ENCODE measurements around the gene CACNA2D3. TPM values are rescaled to one million over a fixed set of nuclear protein-coding genes. Genes with fewer than 3 reads are reported as not detected.

CACNA2D3 gene
- total and polyA plus RNA-seq, 4 donors: 0.06 to 0.37 (median 0.08) TPM; not detected in 1

DNA sequence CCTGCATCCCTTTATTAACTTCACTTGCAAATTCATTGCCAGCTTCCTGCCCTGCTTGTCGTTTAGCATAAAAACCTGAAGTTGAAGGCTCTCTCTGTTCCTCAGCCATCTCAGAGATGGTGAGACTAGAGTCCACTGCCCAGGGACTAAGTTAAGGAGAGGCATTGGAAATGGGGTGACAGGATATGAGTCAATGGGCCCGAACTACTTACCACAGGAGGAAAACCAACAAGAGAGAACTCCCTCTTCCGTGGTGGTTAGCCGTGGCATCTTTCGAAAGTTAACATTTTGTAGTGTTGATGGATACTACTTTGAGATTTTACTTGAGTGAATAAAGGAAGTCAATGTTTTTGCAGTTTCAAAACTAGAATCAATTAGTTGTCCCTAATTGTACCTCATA lies 740.2 kb downstream of the CACNA2D3 start:
- H3K9ac ChIP-seq (ENCODE audit: low read depth in 1 of 2, low read length in 2 of 2): no peak overlapping the region
- H3K4me1 ChIP-seq (ENCODE audit: control insufficient read depth in 4 of 4, insufficient read depth in 4 of 4, low read length in 3 of 4): no peaks in the 10 kb centered on the region
- WGBS: 72% methylated on average over 5 of the region's 5 CpGs
- no peak overlapping the region for H3K27ac ChIP-seq (ENCODE audit: low read depth in 1 of 2, low read length in 2 of 2)
- peaks cover 0 to 3% (median 0%) of the 10 kb centered on the region in 4 donors for H3K27me3 ChIP-seq (ENCODE audit: control insufficient read depth in 4 of 4, insufficient read depth in 4 of 4, low read length in 3 of 4)
- no peaks in the 10 kb centered on the region for H3K36me3 ChIP-seq (ENCODE audit: control insufficient read depth in 4 of 4, insufficient read depth in 3 of 4, low read depth in 1 of 4, low read length in 3 of 4)
- H3K4me3 ChIP-seq (ENCODE audit: low read depth in 1 of 3, low read length in 3 of 3): no peak overlapping the region
- no peaks in the 10 kb centered on the region for H3K9me3 ChIP-seq (ENCODE audit: control insufficient read depth in 4 of 4, low read length in 3 of 4)
- TF ChIP-seq, protein P1, sequence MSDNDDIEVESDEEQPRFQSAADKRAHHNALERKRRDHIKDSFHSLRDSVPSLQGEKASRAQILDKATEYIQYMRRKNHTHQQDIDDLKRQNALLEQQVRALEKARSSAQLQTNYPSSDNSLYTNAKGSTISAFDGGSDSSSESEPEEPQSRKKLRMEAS (IDR thresholded peaks at IDR 0.05): no peak
- TF ChIP-seq, protein P2, sequence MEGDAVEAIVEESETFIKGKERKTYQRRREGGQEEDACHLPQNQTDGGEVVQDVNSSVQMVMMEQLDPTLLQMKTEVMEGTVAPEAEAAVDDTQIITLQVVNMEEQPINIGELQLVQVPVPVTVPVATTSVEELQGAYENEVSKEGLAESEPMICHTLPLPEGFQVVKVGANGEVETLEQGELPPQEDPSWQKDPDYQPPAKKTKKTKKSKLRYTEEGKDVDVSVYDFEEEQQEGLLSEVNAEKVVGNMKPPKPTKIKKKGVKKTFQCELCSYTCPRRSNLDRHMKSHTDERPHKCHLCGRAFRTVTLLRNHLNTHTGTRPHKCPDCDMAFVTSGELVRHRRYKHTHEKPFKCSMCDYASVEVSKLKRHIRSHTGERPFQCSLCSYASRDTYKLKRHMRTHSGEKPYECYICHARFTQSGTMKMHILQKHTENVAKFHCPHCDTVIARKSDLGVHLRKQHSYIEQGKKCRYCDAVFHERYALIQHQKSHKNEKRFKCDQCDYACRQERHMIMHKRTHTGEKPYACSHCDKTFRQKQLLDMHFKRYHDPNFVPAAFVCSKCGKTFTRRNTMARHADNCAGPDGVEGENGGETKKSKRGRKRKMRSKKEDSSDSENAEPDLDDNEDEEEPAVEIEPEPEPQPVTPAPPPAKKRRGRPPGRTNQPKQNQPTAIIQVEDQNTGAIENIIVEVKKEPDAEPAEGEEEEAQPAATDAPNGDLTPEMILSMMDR (IDR thresholded peaks at IDR 0.05; ENCODE audit: low read depth, low read length, missing input control): no peak
- TF ChIP-seq HNF4A (conservative IDR thresholded peaks at IDR 0.05) (no peak), TAF1 (conservative IDR thresholded peaks at IDR 0.05) (no peak), SP1 (IDR thresholded peaks at IDR 0.05) (no peak), GABPA (IDR thresholded peaks at IDR 0.05 in 1 of 2, conservative IDR thresholded peaks at IDR 0.05 in 1 of 2) (no peak), JUND (IDR thresholded peaks at IDR 0.05) (no peak), HNF4G (IDR thresholded peaks at IDR 0.05) (no peak), FOXA2 (IDR thresholded peaks at IDR 0.05) (no peak), EGR1 (IDR thresholded peaks at IDR 0.05; ENCODE audit: low read depth in 2 of 2) (no peak), RXRA (IDR thresholded peaks at IDR 0.05) (no peak), RAD21 (IDR thresholded peaks at IDR 0.05) (no peak), YY1 (IDR thresholded peaks at IDR 0.05) (no peak), FOXA1 (IDR thresholded peaks at IDR 0.05) (no peak)
- TF ChIP-seq, protein P3, sequence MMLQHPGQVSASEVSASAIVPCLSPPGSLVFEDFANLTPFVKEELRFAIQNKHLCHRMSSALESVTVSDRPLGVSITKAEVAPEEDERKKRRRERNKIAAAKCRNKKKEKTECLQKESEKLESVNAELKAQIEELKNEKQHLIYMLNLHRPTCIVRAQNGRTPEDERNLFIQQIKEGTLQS (IDR thresholded peaks at IDR 0.05): no peak
- TF ChIP-seq, protein P4, sequence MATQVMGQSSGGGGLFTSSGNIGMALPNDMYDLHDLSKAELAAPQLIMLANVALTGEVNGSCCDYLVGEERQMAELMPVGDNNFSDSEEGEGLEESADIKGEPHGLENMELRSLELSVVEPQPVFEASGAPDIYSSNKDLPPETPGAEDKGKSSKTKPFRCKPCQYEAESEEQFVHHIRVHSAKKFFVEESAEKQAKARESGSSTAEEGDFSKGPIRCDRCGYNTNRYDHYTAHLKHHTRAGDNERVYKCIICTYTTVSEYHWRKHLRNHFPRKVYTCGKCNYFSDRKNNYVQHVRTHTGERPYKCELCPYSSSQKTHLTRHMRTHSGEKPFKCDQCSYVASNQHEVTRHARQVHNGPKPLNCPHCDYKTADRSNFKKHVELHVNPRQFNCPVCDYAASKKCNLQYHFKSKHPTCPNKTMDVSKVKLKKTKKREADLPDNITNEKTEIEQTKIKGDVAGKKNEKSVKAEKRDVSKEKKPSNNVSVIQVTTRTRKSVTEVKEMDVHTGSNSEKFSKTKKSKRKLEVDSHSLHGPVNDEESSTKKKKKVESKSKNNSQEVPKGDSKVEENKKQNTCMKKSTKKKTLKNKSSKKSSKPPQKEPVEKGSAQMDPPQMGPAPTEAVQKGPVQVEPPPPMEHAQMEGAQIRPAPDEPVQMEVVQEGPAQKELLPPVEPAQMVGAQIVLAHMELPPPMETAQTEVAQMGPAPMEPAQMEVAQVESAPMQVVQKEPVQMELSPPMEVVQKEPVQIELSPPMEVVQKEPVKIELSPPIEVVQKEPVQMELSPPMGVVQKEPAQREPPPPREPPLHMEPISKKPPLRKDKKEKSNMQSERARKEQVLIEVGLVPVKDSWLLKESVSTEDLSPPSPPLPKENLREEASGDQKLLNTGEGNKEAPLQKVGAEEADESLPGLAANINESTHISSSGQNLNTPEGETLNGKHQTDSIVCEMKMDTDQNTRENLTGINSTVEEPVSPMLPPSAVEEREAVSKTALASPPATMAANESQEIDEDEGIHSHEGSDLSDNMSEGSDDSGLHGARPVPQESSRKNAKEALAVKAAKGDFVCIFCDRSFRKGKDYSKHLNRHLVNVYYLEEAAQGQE (IDR thresholded peaks at IDR 0.05): no peak
- TF ChIP-seq, protein P5, sequence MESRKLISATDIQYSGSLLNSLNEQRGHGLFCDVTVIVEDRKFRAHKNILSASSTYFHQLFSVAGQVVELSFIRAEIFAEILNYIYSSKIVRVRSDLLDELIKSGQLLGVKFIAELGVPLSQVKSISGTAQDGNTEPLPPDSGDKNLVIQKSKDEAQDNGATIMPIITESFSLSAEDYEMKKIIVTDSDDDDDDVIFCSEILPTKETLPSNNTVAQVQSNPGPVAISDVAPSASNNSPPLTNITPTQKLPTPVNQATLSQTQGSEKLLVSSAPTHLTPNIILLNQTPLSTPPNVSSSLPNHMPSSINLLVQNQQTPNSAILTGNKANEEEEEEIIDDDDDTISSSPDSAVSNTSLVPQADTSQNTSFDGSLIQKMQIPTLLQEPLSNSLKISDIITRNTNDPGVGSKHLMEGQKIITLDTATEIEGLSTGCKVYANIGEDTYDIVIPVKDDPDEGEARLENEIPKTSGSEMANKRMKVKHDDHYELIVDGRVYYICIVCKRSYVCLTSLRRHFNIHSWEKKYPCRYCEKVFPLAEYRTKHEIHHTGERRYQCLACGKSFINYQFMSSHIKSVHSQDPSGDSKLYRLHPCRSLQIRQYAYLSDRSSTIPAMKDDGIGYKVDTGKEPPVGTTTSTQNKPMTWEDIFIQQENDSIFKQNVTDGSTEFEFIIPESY (IDR thresholded peaks at IDR 0.05): no peak
- DNase-seq (ENCODE audit: low spot score): no peak
